ENCODE data around the gene RMDN3. TPM values are rescaled to one million over a fixed set of nuclear protein-coding genes. Genes with fewer than 3 reads are reported as not detected.

RMDN3 gene
- total and polyA plus RNA-seq, 9 of the 15 experiments (the other 6 are each of a cell fraction or from before 2014, with no cell fraction given), result 8.1 to 38.2 (median 25.9) TPM

DNA sequence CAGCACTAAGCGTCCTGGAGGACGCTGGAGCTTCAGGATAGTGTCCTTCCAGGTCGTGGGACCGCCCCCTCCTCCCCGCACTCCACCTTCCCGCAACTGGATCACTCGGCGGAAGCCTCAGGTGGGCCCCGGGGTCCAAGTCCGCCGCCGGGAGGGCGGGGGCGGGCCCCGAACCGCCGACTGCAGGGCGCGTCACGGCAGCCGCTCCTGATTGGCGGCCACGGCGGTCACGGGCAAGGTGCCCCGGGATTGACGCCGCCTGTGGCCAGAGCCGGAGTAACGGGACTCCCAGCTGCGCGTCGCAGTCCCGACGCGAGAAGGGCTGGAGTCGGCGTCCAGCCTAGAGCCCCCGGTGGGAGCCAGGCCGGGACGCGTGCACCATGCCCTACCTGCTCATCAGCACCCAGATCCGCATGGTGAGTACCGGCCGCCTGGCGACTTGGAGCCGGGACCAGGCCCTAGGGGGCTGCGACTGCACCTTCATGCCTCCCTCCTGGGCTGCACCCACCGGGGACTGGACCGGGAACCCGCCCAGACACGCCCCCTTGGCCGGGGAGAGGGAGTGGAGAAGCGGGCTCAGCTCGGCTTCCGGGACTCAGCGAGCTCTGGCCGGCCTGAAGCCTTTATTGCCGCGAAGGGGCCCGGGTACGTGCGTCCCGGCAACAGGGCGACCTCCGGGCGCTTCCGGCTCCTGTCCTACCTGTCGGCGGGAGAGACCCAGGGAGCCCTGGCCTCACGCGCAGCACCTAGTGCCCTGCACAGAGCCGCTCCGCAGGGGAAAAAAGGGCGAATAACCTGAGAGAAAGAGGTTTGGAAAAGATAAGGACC lies 9.0 kb upstream of the RMDN3 start, which contains the start of gene GCHFR (continued):
- TF ChIP-seq, protein P1, sequence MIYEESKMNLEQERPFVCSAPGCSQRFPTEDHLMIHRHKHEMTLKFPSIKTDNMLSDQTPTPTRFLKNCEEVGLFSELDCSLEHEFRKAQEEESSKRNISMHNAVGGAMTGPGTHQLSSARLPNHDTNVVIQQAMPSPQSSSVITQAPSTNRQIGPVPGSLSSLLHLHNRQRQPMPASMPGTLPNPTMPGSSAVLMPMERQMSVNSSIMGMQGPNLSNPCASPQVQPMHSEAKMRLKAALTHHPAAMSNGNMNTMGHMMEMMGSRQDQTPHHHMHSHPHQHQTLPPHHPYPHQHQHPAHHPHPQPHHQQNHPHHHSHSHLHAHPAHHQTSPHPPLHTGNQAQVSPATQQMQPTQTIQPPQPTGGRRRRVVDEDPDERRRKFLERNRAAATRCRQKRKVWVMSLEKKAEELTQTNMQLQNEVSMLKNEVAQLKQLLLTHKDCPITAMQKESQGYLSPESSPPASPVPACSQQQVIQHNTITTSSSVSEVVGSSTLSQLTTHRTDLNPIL (CRISPR knock-in tag; IDR thresholded peaks at IDR 0.05), result no peak
- TF ChIP-seq, protein P2, sequence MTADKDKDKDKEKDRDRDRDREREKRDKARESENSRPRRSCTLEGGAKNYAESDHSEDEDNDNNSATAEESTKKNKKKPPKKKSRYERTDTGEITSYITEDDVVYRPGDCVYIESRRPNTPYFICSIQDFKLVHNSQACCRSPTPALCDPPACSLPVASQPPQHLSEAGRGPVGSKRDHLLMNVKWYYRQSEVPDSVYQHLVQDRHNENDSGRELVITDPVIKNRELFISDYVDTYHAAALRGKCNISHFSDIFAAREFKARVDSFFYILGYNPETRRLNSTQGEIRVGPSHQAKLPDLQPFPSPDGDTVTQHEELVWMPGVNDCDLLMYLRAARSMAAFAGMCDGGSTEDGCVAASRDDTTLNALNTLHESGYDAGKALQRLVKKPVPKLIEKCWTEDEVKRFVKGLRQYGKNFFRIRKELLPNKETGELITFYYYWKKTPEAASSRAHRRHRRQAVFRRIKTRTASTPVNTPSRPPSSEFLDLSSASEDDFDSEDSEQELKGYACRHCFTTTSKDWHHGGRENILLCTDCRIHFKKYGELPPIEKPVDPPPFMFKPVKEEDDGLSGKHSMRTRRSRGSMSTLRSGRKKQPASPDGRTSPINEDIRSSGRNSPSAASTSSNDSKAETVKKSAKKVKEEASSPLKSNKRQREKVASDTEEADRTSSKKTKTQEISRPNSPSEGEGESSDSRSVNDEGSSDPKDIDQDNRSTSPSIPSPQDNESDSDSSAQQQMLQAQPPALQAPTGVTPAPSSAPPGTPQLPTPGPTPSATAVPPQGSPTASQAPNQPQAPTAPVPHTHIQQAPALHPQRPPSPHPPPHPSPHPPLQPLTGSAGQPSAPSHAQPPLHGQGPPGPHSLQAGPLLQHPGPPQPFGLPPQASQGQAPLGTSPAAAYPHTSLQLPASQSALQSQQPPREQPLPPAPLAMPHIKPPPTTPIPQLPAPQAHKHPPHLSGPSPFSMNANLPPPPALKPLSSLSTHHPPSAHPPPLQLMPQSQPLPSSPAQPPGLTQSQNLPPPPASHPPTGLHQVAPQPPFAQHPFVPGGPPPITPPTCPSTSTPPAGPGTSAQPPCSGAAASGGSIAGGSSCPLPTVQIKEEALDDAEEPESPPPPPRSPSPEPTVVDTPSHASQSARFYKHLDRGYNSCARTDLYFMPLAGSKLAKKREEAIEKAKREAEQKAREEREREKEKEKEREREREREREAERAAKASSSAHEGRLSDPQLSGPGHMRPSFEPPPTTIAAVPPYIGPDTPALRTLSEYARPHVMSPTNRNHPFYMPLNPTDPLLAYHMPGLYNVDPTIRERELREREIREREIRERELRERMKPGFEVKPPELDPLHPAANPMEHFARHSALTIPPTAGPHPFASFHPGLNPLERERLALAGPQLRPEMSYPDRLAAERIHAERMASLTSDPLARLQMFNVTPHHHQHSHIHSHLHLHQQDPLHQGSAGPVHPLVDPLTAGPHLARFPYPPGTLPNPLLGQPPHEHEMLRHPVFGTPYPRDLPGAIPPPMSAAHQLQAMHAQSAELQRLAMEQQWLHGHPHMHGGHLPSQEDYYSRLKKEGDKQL (CRISPR knock-in tag; IDR thresholded peaks at IDR 0.05; ENCODE audit: borderline replicate concordance), result no peak
- no peak for TF ChIP-seq HMG20B (CRISPR knock-in tag; IDR thresholded peaks at IDR 0.05)
- no peak; the same call in 1 of the 2 replicates for TF ChIP-seq MTA3 (IDR thresholded peaks at IDR 0.05; ENCODE audit: borderline replicate concordance)
- no peak for TF ChIP-seq ZNF133 (CRISPR knock-in tag; IDR thresholded peaks at IDR 0.05)
- TF ChIP-seq SRF (CRISPR knock-in tag; IDR thresholded peaks at IDR 0.05), result no peak
- TF ChIP-seq NFE2 (IDR thresholded peaks at IDR 0.05; ENCODE audit: low read depth), result no peak
- peak; percentile 75 for TF ChIP-seq PHF20 (IDR thresholded peaks at IDR 0.05; ENCODE audit: partially characterized antibody)
- no peak for TF ChIP-seq ARID3B (CRISPR knock-in tag; IDR thresholded peaks at IDR 0.05; ENCODE audit: borderline replicate concordance)
- no peak for TF ChIP-seq ZNF212 (CRISPR knock-in tag; IDR thresholded peaks at IDR 0.05)
- no peak for TF ChIP-seq RUNX1 (IDR thresholded peaks at IDR 0.05; ENCODE audit: low read depth)
- no peak for TF ChIP-seq ILK (tag; IDR thresholded peaks at IDR 0.05; ENCODE audit: borderline replicate concordance, low read depth)
- peak in 1 of 2 experiments; percentile 45; a peak in 1 of 4 replicates for TF ChIP-seq TEAD1 (CRISPR knock-in tag; IDR thresholded peaks at IDR 0.05)
- TF ChIP-seq EZH2 (IDR thresholded peaks at IDR 0.05; ENCODE audit: borderline replicate concordance, low read depth, low read length), result no peak
- peak; percentile 22; the same call in 1 of the 2 replicates for TF ChIP-seq LCOR (CRISPR knock-in tag; IDR thresholded peaks at IDR 0.05)
- no peak for TF ChIP-seq ZNF143 (CRISPR knock-in tag; IDR thresholded peaks at IDR 0.05)

Data from K562 (cell line).